ENCODE measurements around the gene TBC1D22B. TPM values are rescaled to one million over a fixed set of nuclear protein-coding genes. Genes with fewer than 3 reads are reported as not detected.

TBC1D22B gene
- total and polyA plus RNA-seq, 2 of the 13 experiments (the other 11 are each of a cell fraction or from before 2014, with no cell fraction given), result 9.7 to 12.9 TPM

- TF ChIP-seq DMTF1 (CRISPR knock-in tag; IDR thresholded peaks at IDR 0.05) (no peak), ZNF143 (CRISPR knock-in tag; IDR thresholded peaks at IDR 0.05) (no peak), CEBPB (IDR thresholded peaks at IDR 0.05; ENCODE audit: borderline replicate concordance, low read depth, low read length) (no peak), KLF16 (CRISPR knock-in tag; IDR thresholded peaks at IDR 0.05) (0 out of 4 replicates have a peak, but pooled peaks of 1 of the 2 experiments have one; percentile 38), SOX13 (IDR thresholded peaks at IDR 0.05) (no peak), SOX13 (CRISPR knock-in tag; conservative IDR thresholded peaks at IDR 0.05 in 1 of 2, IDR thresholded peaks at IDR 0.05 in 1 of 2) (no peak), SRF (IDR thresholded peaks at IDR 0.05; ENCODE audit: low read depth, low read length) (no peak), BRCA1 (CRISPR knock-in tag; IDR thresholded peaks at IDR 0.05) (no peak), ZNF589 (CRISPR knock-in tag; conservative IDR thresholded peaks at IDR 0.05) (no peak), ADNP (CRISPR knock-in tag; IDR thresholded peaks at IDR 0.05) (no peak), ZNF713 (CRISPR knock-in tag; IDR thresholded peaks at IDR 0.05) (no peak), YEATS4 (CRISPR knock-in tag; IDR thresholded peaks at IDR 0.05; ENCODE audit: borderline replicate concordance) (no peak), ZBTB26 (CRISPR knock-in tag; IDR thresholded peaks at IDR 0.05; ENCODE audit: borderline replicate concordance) (0 out of 2 replicates have a peak, but pooled peaks have one; percentile 24), GTF3A (CRISPR knock-in tag; conservative IDR thresholded peaks at IDR 0.05) (no peak), ZNF296 (CRISPR knock-in tag; conservative IDR thresholded peaks at IDR 0.05) (no peak), THAP9 (CRISPR knock-in tag; IDR thresholded peaks at IDR 0.05; ENCODE audit: borderline replicate concordance) (no peak), IRF9 (CRISPR knock-in tag; IDR thresholded peaks at IDR 0.05; ENCODE audit: borderline replicate concordance) (no peak), ZNF225 (CRISPR knock-in tag; IDR thresholded peaks at IDR 0.05) (no peak), NCOA5 (CRISPR knock-in tag; IDR thresholded peaks at IDR 0.05) (no peak), ZNF792 (CRISPR knock-in tag; IDR thresholded peaks at IDR 0.05) (no peak), NFIC (IDR thresholded peaks at IDR 0.05; ENCODE audit: low read length) (no peak), HIVEP1 (CRISPR knock-in tag; IDR thresholded peaks at IDR 0.05) (no peak)
- TF ChIP-seq, protein P1, sequence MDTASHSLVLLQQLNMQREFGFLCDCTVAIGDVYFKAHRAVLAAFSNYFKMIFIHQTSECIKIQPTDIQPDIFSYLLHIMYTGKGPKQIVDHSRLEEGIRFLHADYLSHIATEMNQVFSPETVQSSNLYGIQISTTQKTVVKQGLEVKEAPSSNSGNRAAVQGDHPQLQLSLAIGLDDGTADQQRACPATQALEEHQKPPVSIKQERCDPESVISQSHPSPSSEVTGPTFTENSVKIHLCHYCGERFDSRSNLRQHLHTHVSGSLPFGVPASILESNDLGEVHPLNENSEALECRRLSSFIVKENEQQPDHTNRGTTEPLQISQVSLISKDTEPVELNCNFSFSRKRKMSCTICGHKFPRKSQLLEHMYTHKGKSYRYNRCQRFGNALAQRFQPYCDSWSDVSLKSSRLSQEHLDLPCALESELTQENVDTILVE (CRISPR knock-in tag; IDR thresholded peaks at IDR 0.05), result 0 out of 2 replicates have a peak, but pooled peaks have one; percentile 61
Observed at GRCh38 chr6:37207903-37208456, 49.6 kb upstream of the TBC1D22B start (continued).

Data from HepG2 (cell line).